Transverse colon (tissue), 4 donors: Measurements from ENCODE around the gene RBM19. TPM values are rescaled to one million over a fixed set of nuclear protein-coding genes. Genes with fewer than 3 reads are reported as not detected.

Experiments used
- DNase-seq: peaks from one replicate; pipeline ENCODE4 v3.0.0-alpha.2; 2019
- H3K27ac ChIP-seq, 4 donors: fragments of 200-600 bp; sonication (generic); 2 replicates each; pipeline ENCODE4 v1.5.1; 2016 to 2018; ENCODE audit warnings: inconsistent platforms in 4 of 4
- H3K27me3 ChIP-seq: fragments of 200-600 bp; sonication (generic); 2 replicates; pipeline ENCODE4 v1.5.1; 2017; ENCODE audit warnings: inconsistent platforms
- H3K36me3 ChIP-seq, 4 donors: fragments of 200-600 bp; sonication (generic); 2 replicates each; pipeline ENCODE4 v1.5.1; 2017 to 2019; ENCODE audit warnings: inconsistent platforms in 4 of 4
- H3K4me1 ChIP-seq, 4 donors: fragments of 200-600 bp; sonication (generic); 2 replicates each; pipeline ENCODE4 v1.5.1; 2017 to 2020; ENCODE audit warnings: inconsistent platforms in 4 of 4
- H3K4me3 ChIP-seq, 4 donors: fragments of 200-600 bp; sonication (generic); 1 replicate in 1 of 4; 2 replicates in 3 of 4; pipeline versions ENCODE4 v1.5.1 to v1.6.1; 2017 to 2019; ENCODE audit warnings: inconsistent platforms in 4 of 4
- H3K9me3 ChIP-seq, 2 donors: fragments of 200-600 bp; sonication (generic); 2 replicates each; pipeline ENCODE4 v1.5.1; 2017 to 2019; ENCODE audit warnings: inconsistent platforms in 2 of 2
- CTCF ChIP-seq, 5 experiments: fragments of 200-600 bp in 3 of 5; fragments of 450-650 bp in 2 of 5; sonication (generic) in 3 of 5; IDR thresholded peaks; 1 replicate in 2 of 5; 2 replicates in 3 of 5; pipeline ENCODE4 v1.5.1; 2016 to 2017; ENCODE audit warnings: antibody characterized with exemption in 5 of 5, inconsistent platforms in 3 of 5, mild to moderate bottlenecking in 2 of 5, moderate library complexity in 1 of 5
- EP300 ChIP-seq: sonication (generic); formaldehyde crosslinking; IDR thresholded peaks from one replicate; pipeline ENCODE4 v1.6.1; 2017; ENCODE audit warnings: antibody characterized with exemption, low read depth
- POLR2A ChIP-seq: fragments of 450-650 bp; IDR thresholded peaks from one replicate; pipeline ENCODE4 v1.6.1; 2016; ENCODE audit warnings: antibody characterized with exemption, mild to moderate bottlenecking, moderate library complexity
- POLR2AphosphoS5 ChIP-seq, 3 donors: sonication (generic); formaldehyde crosslinking; IDR thresholded peaks; one replicate each; pipeline ENCODE4 v1.6.1; 2016; ENCODE audit warnings: antibody characterized with exemption in 3 of 3
- WGBS, 2 donors: methylation state at CpG; one replicate each; pipeline ENCODE4 v1.1.5; 2018; ENCODE audit warnings: low coverage in 1 of 2; 5-methylcytosine and 5-hydroxymethylcytosine counted together
- in situ Hi-C, 4 donors: fragments of 200-750 bp; cut with MboI; loops; one replicate each; pipeline versions ENCODE4 v1.15.0 to v1.15.1; 2017; ENCODE audit warnings: low sequenced_read_pairs in 3 of 4, low pct_ligation_motif_present in 1 of 4, low pct_unique_long_range_greater_than_20kb in 1 of 4
- intact Hi-C: fragments of 100-400 bp; cut with DNase I; formaldehyde crosslinking; loops from one replicate; pipeline ENCODE4 v1.15.1; 2023; ENCODE audit warnings: low total_unique reads
- total RNA-seq, 4 donors: library from RNA; depleted of rRNA; stranded (reverse); fragments of >200 nt; gene quantifications; one replicate each; pipeline ENCODE4 v1.1.0, GENCODE V29; 2016

RBM19 gene
- total RNA-seq, 4 donors from 2014 or later, result 24.3 to 96.1 (median 28.7) TPM

GRCh38 chr12:113990250-113991223, 24.4 kb upstream of the RBM19 start:
- H3K4me1 ChIP-seq, result no peaks in the 10 kb centered on the region
- no peak overlapping the region for H3K4me3 ChIP-seq
- H3K9me3 ChIP-seq, result no peaks in the 10 kb centered on the region
- WGBS, 2 donors, result 24 to 36% methylated on average over 1 to 10 of the region's 10 CpGs
- peaks cover 47% of the 10 kb centered on the region for H3K27me3 ChIP-seq
- intact Hi-C loops, result no loop called here
- no peak overlapping the region for H3K27ac ChIP-seq
- H3K36me3 ChIP-seq, result no peaks in the 10 kb centered on the region
- TF ChIP-seq EP300, result no peak
- in situ Hi-C loops, result loop anchor here in 3 of 4 donors (25.0 kb wide), 2 partner anchors 522 to 1922 kb away; no protein-coding TSS in a partner anchor
- no peak for DNase-seq

DNA sequence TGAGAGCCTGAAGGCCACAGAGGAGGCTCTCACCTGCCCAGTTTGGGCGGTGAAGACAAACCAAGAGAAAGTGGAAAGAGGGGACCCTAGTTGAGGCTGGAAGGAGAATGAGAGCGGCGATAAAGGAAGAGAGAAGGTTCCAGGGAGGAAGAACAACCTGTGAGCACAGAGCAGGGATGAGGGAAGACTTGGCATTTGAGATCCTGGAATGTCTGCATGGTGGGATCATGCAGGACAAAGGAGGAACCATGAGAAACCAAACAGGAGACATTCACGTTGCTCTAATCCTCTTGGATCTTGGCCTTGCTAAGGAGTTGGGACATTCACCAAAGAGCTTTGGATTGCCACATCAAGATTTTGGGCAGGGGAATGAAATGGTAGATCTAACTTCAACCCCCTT, 22.9 kb upstream of the RBM19 start:
- DNase-seq, result no peak
- peaks cover 32% of the 10 kb centered on the region for H3K27me3 ChIP-seq
- in situ Hi-C loops (loop anchor here (10.0 to 25.0 kb wide), 3 partner anchors 523 to 1923 kb away; no protein-coding TSS in a partner anchor), intact Hi-C loops (no loop called here)
- no peaks in the 10 kb centered on the region for H3K4me1 ChIP-seq
- H3K27ac ChIP-seq, result no peak overlapping the region
- H3K36me3 ChIP-seq, result no peaks in the 10 kb centered on the region
- TF ChIP-seq POLR2A (no peak), POLR2AphosphoS5 (IDR thresholded peaks at IDR 0.05) (no peak), EP300 (no peak), CTCF (IDR thresholded peaks at IDR 0.05) (no peak)
- no peaks in the 10 kb centered on the region for H3K9me3 ChIP-seq
- no peak overlapping the region for H3K4me3 ChIP-seq
- WGBS, 2 donors, result 60 to 80% methylated on average over 2 to 4 of the region's 4 CpGs

DNA sequence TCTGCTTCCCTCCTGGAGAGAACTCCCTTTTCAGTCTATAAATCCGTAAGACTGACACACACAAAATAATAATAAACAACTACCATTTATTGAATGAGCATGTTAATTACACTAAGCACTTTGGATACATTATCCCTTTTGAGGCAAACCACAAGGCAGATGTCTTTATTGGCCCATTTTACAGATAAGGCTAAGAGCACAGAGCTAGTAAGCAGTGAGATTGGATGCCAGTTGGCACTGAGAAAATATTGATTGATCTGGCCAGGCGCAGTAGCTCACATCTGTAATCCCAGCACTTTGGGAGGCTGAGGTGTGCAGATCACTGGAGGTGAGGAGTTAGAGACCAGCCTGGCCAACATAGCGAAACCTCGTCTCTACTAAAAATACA, 21.9 kb upstream of the RBM19 start:
- 72 to 84% methylated on average over 3 to 4 of the region's 4 CpGs for WGBS, 2 donors
- Histone ChIP-seq H3K4me3 (no peak overlapping the region), H3K36me3 (no peaks in the 10 kb centered on the region), H3K4me1 (no peaks in the 10 kb centered on the region), H3K9me3 (no peaks in the 10 kb centered on the region), H3K27me3 (peaks cover 23% of the 10 kb centered on the region), H3K27ac (no peak overlapping the region)
- TF ChIP-seq POLR2AphosphoS5 (IDR thresholded peaks at IDR 0.05) (no peak), EP300 (no peak), CTCF (IDR thresholded peaks at IDR 0.05) (no peak), POLR2A (no peak)
- in situ Hi-C loops, result loop anchor here (10.0 to 25.0 kb wide), 3 partner anchors 524 to 1924 kb away; no protein-coding TSS in a partner anchor
- no peak for DNase-seq
- intact Hi-C loops, result no loop called here

DNA sequence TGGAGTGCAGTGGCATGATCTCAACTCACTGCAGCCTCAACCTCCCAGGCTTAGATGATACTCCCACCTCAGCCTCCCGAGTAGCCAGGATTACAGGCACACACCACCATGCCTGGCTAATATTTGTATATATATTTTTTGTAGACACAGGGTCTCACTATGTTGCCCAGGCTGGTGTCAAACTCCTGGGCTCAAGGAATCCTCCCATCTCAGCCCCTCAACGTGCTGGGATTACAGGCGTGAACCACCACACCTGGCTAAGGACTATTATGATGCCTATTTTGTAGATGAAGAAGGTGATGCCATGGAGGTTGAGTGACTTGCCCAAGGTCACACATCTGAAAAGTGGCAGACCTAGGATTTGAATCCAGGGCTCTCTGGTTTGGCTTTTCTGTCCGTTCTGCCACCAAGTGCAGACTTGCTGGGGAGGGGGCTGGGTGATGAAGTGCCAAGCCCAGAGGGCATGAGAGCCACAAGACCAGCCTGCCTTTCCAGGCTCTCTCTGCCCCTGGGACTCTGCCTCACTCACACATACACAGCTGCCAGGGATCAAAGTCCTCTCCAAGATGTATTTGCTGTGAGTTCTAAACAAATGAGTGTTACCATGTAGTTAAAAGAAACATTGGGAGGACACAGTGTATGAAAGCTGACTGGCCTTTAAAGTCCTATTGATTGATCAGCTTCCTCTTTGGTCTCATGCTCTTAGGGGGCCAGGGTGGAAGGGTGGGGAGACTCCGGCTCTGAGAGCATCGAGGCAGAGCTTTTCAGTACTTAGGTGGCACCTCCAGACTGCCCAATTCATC, 21.3 kb upstream of the RBM19 start:
- in situ Hi-C loops, result loop anchor here (10.0 to 25.0 kb wide), 3 partner anchors 525 to 1925 kb away; no protein-coding TSS in a partner anchor

More for the DNA sequence above, 21.3 kb upstream of the RBM19 start:
- H3K36me3 ChIP-seq, result no peaks in the 10 kb centered on the region
- H3K27me3 ChIP-seq, result peaks cover 17% of the 10 kb centered on the region
- H3K27ac ChIP-seq, result no peak overlapping the region
- intact Hi-C loops, result no loop called here
- TF ChIP-seq POLR2AphosphoS5 (IDR thresholded peaks at IDR 0.05) (no peak), POLR2A (no peak), CTCF (IDR thresholded peaks at IDR 0.05) (no peak), EP300 (no peak)
- H3K4me3 ChIP-seq, result no peak overlapping the region
- no peaks in the 10 kb centered on the region for H3K9me3 ChIP-seq
- DNase-seq, result no peak
- H3K4me1 ChIP-seq, result no peaks in the 10 kb centered on the region
- 37 to 40% methylated on average over 1 to 6 of the region's 6 CpGs for WGBS, 2 donors
